Activated naive CD8-positive, alpha-beta T cell treated with anti-CD3 and anti-CD28 coated beads for 36 hours (primary cell): Measurements from ENCODE around the gene LYSMD3. TPM values are rescaled to one million over a fixed set of nuclear protein-coding genes. Genes with fewer than 3 reads are reported as not detected.

ENCODE experiments used
- DNase-seq: peaks from one replicate; pipeline ENCODE4 v3.0.0; 2021
- H3K27ac Mint-ChIP-seq: one replicate; pipeline ENCODE4 v1.8.0; 2022; ENCODE audit warnings: mild to moderate bottlenecking, moderate library complexity, mixed read lengths
- H3K27me3 Mint-ChIP-seq: one replicate; pipeline ENCODE4 v1.8.0; 2022; ENCODE audit warnings: mild to moderate bottlenecking, mixed read lengths
- H3K36me3 Mint-ChIP-seq: one replicate; pipeline ENCODE4 v1.8.0; 2021; ENCODE audit warnings: mild to moderate bottlenecking, mixed read lengths
- H3K4me1 Mint-ChIP-seq: one replicate; pipeline ENCODE4 v1.8.0; 2021; ENCODE audit warnings: mixed read lengths
- H3K4me3 Mint-ChIP-seq: one replicate; pipeline ENCODE4 v1.8.0; 2022; ENCODE audit warnings: mild to moderate bottlenecking, moderate library complexity, mixed read lengths
- H3K9me3 Mint-ChIP-seq: one replicate; pipeline ENCODE4 v1.8.0; 2022; ENCODE audit warnings: mixed read lengths
- total RNA-seq, 2 experiments: library from RNA; stranded (reverse); gene quantifications; one replicate each; pipeline ENCODE4 v1.2.3, GENCODE V29; 2021

Gene LYSMD3
- total RNA-seq, 2 experiments from 2014 or later: 14.2 to 14.8 TPM

GRCh38 chr5:90479611-90480385 is 49.6 kb downstream of the LYSMD3 start:
- no peak for DNase-seq
- H3K4me1 Mint-ChIP-seq: peaks cover 14% of the 10 kb centered on the region
- peaks cover 26% of the 10 kb centered on the region for H3K36me3 Mint-ChIP-seq
- H3K27me3 Mint-ChIP-seq: no peaks in the 10 kb centered on the region
- no peaks in the 10 kb centered on the region for H3K9me3 Mint-ChIP-seq
- H3K4me3 Mint-ChIP-seq: no peak overlapping the region
- H3K27ac Mint-ChIP-seq: no peak overlapping the region

- no peak overlapping the region for H3K4me3 Mint-ChIP-seq
- H3K9me3 Mint-ChIP-seq: no peaks in the 10 kb centered on the region
- H3K27me3 Mint-ChIP-seq: no peaks in the 10 kb centered on the region
- H3K27ac Mint-ChIP-seq: no peak overlapping the region
- peaks cover 23% of the 10 kb centered on the region for H3K36me3 Mint-ChIP-seq
- H3K4me1 Mint-ChIP-seq: peaks cover 19% of the 10 kb centered on the region
- DNase-seq: no peak
These were observed 51.7 kb downstream of the LYSMD3 start for GRCh38 chr5:90477621-90478215.

GRCh38 chr5:90477073-90477472 is 52.3 kb downstream of the LYSMD3 start:
- no peak overlapping the region for H3K27ac Mint-ChIP-seq
- H3K36me3 Mint-ChIP-seq: peaks cover 21% of the 10 kb centered on the region
- no peaks in the 10 kb centered on the region for H3K27me3 Mint-ChIP-seq
- H3K4me1 Mint-ChIP-seq: peaks cover 22% of the 10 kb centered on the region
- H3K9me3 Mint-ChIP-seq: no peaks in the 10 kb centered on the region
- DNase-seq: no peak
- H3K4me3 Mint-ChIP-seq: no peak overlapping the region

- H3K27ac Mint-ChIP-seq: no peak overlapping the region
- peak overlapping the region; percentile 78 for H3K4me3 Mint-ChIP-seq
- no peak for DNase-seq
- H3K4me1 Mint-ChIP-seq: peaks cover 24% of the 10 kb centered on the region
- peaks cover 24% of the 10 kb centered on the region for H3K36me3 Mint-ChIP-seq
- no peaks in the 10 kb centered on the region for H3K27me3 Mint-ChIP-seq
- H3K9me3 Mint-ChIP-seq: no peaks in the 10 kb centered on the region
These were observed 53.0 kb downstream of the LYSMD3 start for GRCh38 chr5:90476391-90476790.

- no peak overlapping the region for H3K27ac Mint-ChIP-seq
- DNase-seq: no peak
- H3K4me1 Mint-ChIP-seq: peaks cover 30% of the 10 kb centered on the region
- no peaks in the 10 kb centered on the region for H3K9me3 Mint-ChIP-seq
- H3K4me3 Mint-ChIP-seq: peak overlapping the region; percentile 78
- no peaks in the 10 kb centered on the region for H3K27me3 Mint-ChIP-seq
- H3K36me3 Mint-ChIP-seq: peaks cover 32% of the 10 kb centered on the region
These were observed 53.9 kb downstream of the LYSMD3 start for GRCh38 chr5:90475436-90475980.

- Mint-ChIP-seq H3K27me3 (no peaks in the 10 kb centered on the region), H3K36me3 (peaks cover 38% of the 10 kb centered on the region), H3K27ac (peak within 1 kb of the TSS; percentile 94), H3K4me1 (peaks cover 30% of the 10 kb centered on the region), H3K4me3 (peak within 1 kb of the TSS; percentile 92), H3K9me3 (peaks cover 6% of the 10 kb centered on the region)
- DNase-seq: peak; percentile 92
These were observed 54.9 kb downstream of the LYSMD3 start, which contains the start of the genes MBLAC2 and POLR3G for GRCh38 chr5:90474235-90475107. TSS of gene MBLAC2 (minus strand) at chr5:90474771. CDS start at chr5:90474292, 479 bp downstream. TSS of gene POLR3G (plus strand) at chr5:90474864. CDS start at chr5:90485568, 10,704 bp downstream.

- peaks cover 30% of the 10 kb centered on the region for H3K4me1 Mint-ChIP-seq
- peaks cover 13% of the 10 kb centered on the region for H3K9me3 Mint-ChIP-seq
- H3K36me3 Mint-ChIP-seq: peaks cover 45% of the 10 kb centered on the region
- H3K27me3 Mint-ChIP-seq: no peaks in the 10 kb centered on the region
- H3K4me3 Mint-ChIP-seq: peak overlapping the region; percentile 92
- peak; percentile 22 for DNase-seq
- H3K27ac Mint-ChIP-seq: peak overlapping the region; percentile 94
These were observed 55.8 kb downstream of the LYSMD3 start for GRCh38 chr5:90473396-90474234.

- Mint-ChIP-seq H3K4me1 (peaks cover 30% of the 10 kb centered on the region), H3K4me3 (peak overlapping the region; percentile 92), H3K36me3 (peaks cover 49% of the 10 kb centered on the region), H3K27ac (peak overlapping the region; percentile 94), H3K9me3 (peaks cover 18% of the 10 kb centered on the region), H3K27me3 (no peaks in the 10 kb centered on the region)
- DNase-seq: no peak
These were observed 56.5 kb downstream of the LYSMD3 start for GRCh38 chr5:90472783-90473395.

Other genes with a start within 250 kb of the LYSMD3 start
- gene CETN3, start 119.8 kb downstream of the LYSMD3 start, total RNA-seq: 10 to 100 TPM; 43.7 to 45.9 TPM
- gene MBLAC2, start 54.8 kb downstream of the LYSMD3 start, total RNA-seq: 1 to 10 TPM; 5.4 to 5.6 TPM
- 10 to 100 TPM; 25.4 to 25.7 TPM for gene POLR3G, start 54.7 kb downstream of the LYSMD3 start, total RNA-seq
- gene ADGRV1, start 29.2 kb upstream of the LYSMD3 start, total RNA-seq: under 1 TPM in 1 of 2 experiments, not detected in 1; 0.14 TPM